ENCODE measurements around the gene HOXC13. TPM values are rescaled to one million over a fixed set of nuclear protein-coding genes. Genes with fewer than 3 reads are reported as not detected.

HOXC13 gene
- total and polyA plus RNA-seq, 2 experiments from 2014 or later = 0.20 to 0.69 TPM

DNA sequence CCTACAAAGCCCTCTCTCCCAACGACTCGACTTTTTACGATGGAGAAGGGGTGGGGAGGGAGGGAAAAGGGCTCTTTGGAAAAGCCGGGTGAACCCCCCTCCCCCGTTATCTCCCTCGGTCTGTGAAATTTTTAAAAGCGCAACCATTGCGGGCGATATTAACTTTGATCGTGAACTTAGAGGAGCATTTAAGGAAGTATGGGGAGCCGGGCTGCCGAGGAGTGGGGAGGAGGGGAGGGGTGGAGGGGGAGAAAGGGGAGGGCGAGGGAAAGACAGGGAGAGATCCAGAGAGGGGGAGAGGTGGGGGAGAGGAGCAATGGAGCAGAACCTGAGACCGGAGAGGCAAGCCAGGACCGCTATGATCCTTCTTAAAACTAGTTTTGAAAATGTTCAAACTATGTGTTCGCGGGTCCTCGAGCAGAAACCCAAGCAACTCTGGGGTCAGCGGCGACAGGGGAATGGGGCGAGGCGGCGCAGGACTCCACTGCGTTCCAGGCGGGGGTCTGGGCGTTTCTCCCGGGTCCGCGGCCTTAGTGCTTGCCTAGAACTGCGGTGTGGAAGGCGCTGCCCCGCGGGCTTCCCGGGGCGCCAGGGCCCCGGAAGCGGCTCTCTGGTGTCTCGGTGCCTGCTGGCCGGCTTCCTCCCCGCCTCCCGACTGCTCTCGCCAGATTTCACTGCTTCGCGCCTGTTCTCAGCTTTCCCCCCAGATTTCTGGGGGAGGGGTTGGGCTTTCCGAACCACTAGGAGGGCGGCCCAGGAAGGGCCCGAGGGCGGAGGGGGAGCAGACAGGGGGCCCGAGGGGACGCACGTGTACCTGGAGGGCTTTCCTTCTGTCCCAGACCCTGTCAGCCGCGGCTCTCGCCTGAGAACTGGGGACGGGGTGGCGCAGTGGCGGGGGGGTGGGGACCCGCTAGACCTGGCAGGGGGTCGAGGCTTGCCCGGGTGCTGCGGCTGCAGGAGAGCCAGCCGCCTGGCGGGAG lies 35.7 kb downstream of the HOXC13 start, which contains the start of gene HOTAIR:
HOTAIR (minus strand) TSS at position 871 of the 980 bp plus-strand sequence.
- H3K27me3 ChIP-seq = peaks cover 91% of the 10 kb centered on the region
- peak within 1 kb of the TSS; percentile 88 for H3K4me2 ChIP-seq
- H3K27ac ChIP-seq = peak within 1 kb of the TSS; percentile 52
- H3K36me3 ChIP-seq (replicated peaks; ENCODE audit: insufficient read depth, low read depth) = no peaks in the 10 kb centered on the region
- H2AFZ ChIP-seq = peak within 1 kb of the TSS; percentile 81
- TF ChIP-seq EZH2phosphoT487 (IDR thresholded peaks at IDR 0.05; ENCODE audit: low read depth, severe bottlenecking, unreplicated experiment) (no peak), EZH2 (IDR thresholded peaks at IDR 0.05; ENCODE audit: borderline replicate concordance) (peak; percentile 77)
- TF ChIP-seq, protein P1, sequence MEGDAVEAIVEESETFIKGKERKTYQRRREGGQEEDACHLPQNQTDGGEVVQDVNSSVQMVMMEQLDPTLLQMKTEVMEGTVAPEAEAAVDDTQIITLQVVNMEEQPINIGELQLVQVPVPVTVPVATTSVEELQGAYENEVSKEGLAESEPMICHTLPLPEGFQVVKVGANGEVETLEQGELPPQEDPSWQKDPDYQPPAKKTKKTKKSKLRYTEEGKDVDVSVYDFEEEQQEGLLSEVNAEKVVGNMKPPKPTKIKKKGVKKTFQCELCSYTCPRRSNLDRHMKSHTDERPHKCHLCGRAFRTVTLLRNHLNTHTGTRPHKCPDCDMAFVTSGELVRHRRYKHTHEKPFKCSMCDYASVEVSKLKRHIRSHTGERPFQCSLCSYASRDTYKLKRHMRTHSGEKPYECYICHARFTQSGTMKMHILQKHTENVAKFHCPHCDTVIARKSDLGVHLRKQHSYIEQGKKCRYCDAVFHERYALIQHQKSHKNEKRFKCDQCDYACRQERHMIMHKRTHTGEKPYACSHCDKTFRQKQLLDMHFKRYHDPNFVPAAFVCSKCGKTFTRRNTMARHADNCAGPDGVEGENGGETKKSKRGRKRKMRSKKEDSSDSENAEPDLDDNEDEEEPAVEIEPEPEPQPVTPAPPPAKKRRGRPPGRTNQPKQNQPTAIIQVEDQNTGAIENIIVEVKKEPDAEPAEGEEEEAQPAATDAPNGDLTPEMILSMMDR (IDR thresholded peaks at IDR 0.05; ENCODE audit: poor library complexity) = no peak
- H3K9me2 ChIP-seq (replicated peaks; ENCODE audit: insufficient read depth) = no peaks in the 10 kb centered on the region
- peak within 1 kb of the TSS; percentile 44 for H3K4me3 ChIP-seq
- H3K79me2 ChIP-seq = no peaks in the 10 kb centered on the region
- no peaks in the 10 kb centered on the region for H3K9me3 ChIP-seq (ENCODE audit: low read depth)
- DNase-seq (ENCODE audit: low spot score) = peak; percentile 49
- H4K20me1 ChIP-seq (ENCODE audit: insufficient read depth, poor library complexity, severe bottlenecking) = no peaks in the 10 kb centered on the region
- whole genome bisulfite sequencing (ENCODE audit: low lambda C conversion rate, missing lambda C conversion rate) = 3% methylated on average over 46 of the region's 63 CpGs
- peaks cover 30% of the 10 kb centered on the region for H3K4me1 ChIP-seq (ENCODE audit: insufficient read depth)

DNA sequence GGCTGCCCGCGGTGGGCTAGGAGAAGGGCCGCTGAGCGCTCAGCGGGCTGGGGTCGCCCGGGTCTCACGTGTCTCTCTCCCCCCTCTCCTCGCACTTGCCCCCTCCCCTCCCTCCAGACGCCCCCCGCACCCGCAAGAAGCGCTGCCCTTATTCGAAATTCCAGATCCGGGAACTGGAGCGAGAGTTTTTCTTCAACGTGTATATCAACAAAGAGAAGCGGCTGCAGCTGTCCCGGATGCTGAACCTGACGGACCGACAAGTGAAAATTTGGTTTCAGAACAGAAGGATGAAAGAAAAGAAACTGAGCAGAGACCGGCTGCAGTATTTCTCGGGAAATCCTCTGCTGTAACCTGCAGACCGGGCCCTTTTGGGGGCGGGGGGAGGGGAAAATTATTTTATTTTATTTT lies 36.4 kb downstream of the HOXC13 start:
- peak overlapping the region; percentile 81 for H2AFZ ChIP-seq
- no peaks in the 10 kb centered on the region for H4K20me1 ChIP-seq (ENCODE audit: insufficient read depth, poor library complexity, severe bottlenecking)
- H3K27me3 ChIP-seq = peaks cover 90% of the 10 kb centered on the region
- H3K9me2 ChIP-seq (replicated peaks; ENCODE audit: insufficient read depth) = no peaks in the 10 kb centered on the region
- H3K4me1 ChIP-seq (ENCODE audit: insufficient read depth) = peaks cover 36% of the 10 kb centered on the region
- peak overlapping the region; percentile 44 for H3K4me3 ChIP-seq
- no peaks in the 10 kb centered on the region for H3K36me3 ChIP-seq (replicated peaks; ENCODE audit: insufficient read depth, low read depth)
- H3K27ac ChIP-seq = peak overlapping the region; percentile 52
- H3K79me2 ChIP-seq = no peaks in the 10 kb centered on the region
- no peak for DNase-seq (ENCODE audit: low spot score)
- peak overlapping the region; percentile 88 for H3K4me2 ChIP-seq
- TF ChIP-seq EZH2 (IDR thresholded peaks at IDR 0.05; ENCODE audit: borderline replicate concordance) (peak; percentile 57), EZH2phosphoT487 (IDR thresholded peaks at IDR 0.05; ENCODE audit: low read depth, severe bottlenecking, unreplicated experiment) (no peak)
- TF ChIP-seq, protein P1 (IDR thresholded peaks at IDR 0.05; ENCODE audit: poor library complexity) = no peak
- H3K9me3 ChIP-seq (ENCODE audit: low read depth) = no peaks in the 10 kb centered on the region
- 5% methylated on average over 15 of the region's 25 CpGs for WGBS (ENCODE audit: low lambda C conversion rate, missing lambda C conversion rate)

DNA sequence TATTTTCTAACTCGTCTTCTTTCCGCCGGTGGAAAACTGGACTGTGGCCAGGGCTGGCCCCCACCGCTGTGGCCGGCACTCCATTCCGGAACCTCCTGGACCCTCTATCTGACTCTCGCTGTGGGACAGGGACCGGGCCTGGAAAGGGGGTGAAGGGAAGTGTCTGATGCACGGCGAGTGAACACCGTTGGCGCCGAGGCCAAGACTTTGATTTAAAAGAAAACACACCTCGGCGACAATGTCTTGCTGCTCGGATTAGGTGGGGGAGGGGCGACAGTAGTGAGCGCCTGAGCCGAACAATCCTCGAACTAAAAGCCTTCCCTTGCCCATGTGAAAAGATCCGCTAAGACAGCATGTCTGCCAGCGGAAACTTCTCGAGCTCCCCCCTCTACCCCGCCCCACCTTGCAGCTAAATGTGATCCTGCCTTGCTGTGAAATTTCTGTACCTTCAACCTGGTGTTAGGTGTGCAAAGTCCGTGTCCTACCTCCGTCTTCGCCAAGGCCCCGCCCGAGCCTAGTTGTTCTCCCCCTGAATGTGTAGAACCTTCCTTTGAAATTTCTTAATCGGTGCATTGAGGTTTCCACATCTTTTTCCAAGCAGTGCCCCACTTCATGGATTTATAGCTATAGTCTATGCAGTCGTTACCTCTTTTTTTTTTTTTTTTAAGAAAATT lies 37.0 kb downstream of the HOXC13 start:
- Histone ChIP-seq H3K79me2 (no peaks in the 10 kb centered on the region), H3K27me3 (peaks cover 90% of the 10 kb centered on the region), H3K36me3 (replicated peaks; ENCODE audit: insufficient read depth, low read depth) (no peaks in the 10 kb centered on the region), H3K27ac (peak overlapping the region; percentile 95), H3K4me3 (no peak overlapping the region), H3K9me3 (ENCODE audit: low read depth) (no peaks in the 10 kb centered on the region), H3K4me1 (ENCODE audit: insufficient read depth) (peaks cover 37% of the 10 kb centered on the region), H3K4me2 (peak overlapping the region; percentile 88), H4K20me1 (ENCODE audit: insufficient read depth, poor library complexity, severe bottlenecking) (no peaks in the 10 kb centered on the region), H3K9me2 (replicated peaks; ENCODE audit: insufficient read depth) (no peaks in the 10 kb centered on the region), H2AFZ (no peak overlapping the region)
- TF ChIP-seq, protein P1 (IDR thresholded peaks at IDR 0.05; ENCODE audit: poor library complexity) = no peak
- TF ChIP-seq EZH2phosphoT487 (IDR thresholded peaks at IDR 0.05; ENCODE audit: low read depth, severe bottlenecking, unreplicated experiment) = peak; percentile 32
- no peak for TF ChIP-seq EZH2 (IDR thresholded peaks at IDR 0.05; ENCODE audit: borderline replicate concordance)
- DNase-seq (ENCODE audit: low spot score) = no peak
- WGBS (ENCODE audit: low lambda C conversion rate, missing lambda C conversion rate) = 14% methylated on average over 26 of the region's 31 CpGs
